K562 (cell line): ENCODE data around the gene RIPK3. TPM values are rescaled to one million over a fixed set of nuclear protein-coding genes. Genes with fewer than 3 reads are reported as not detected.
A peak's percentile ranks its signal among the peaks of the same experiment; 100 is the strongest.

Experiments used
- ATAC-seq: fragments of 200-7000 bp; cut with Tn5 transposase; 3 replicates; pipeline ENCODE4 v1.9.1; 2020; ENCODE audit warnings: moderate library complexity
- BruUV-seq: library from RNA; stranded (reverse); fragments of 400-500 nt; replicated peaks from 2 replicates; lab custom pipeline; 2021; lab: Mats Ljungman, UMichigan
- CTCF ChIA-PET: fragments of 300-600 bp; formaldehyde crosslinking; extraction: SDS; loops from one replicate; lab custom pipeline; 2021; ENCODE audit warnings: low intra/inter-chr PET ratio; lab: Yijun Ruan, JAX
- POLR2A ChIA-PET: fragments of 300-600, 350-650 bp; sonication (Branson Sonifier 250); formaldehyde crosslinking; extraction: SDS; loops from one replicate; lab custom pipeline; 2021; ENCODE audit warnings: antibody characterized with exemption, inconsistent platforms; lab: Yijun Ruan, JAX
- DNase-seq, 4 experiments: peaks; one replicate each; pipeline versions ENCODE4 v3.0.0 to v3.0.0-alpha.2; 2011 to 2018; ENCODE audit warnings: low spot score in 3 of 4, mixed read lengths in 3 of 4; ENCODE audit errors: extremely low read depth in 1 of 4
- FAIRE-seq: peaks from 2 replicates; lab custom pipeline; 2011; peaks lifted over from hg19 to GRCh38; lab: Jason Lieb, UNC
- H2AFZ ChIP-seq: 2 replicates; pipeline ENCODE4 v1.6.0; 2011; ENCODE audit warnings: low read depth, low read length, control low read depth, inconsistent platforms
- H3K27ac ChIP-seq: fragments of 200-600 bp; 3 replicates; pipeline ENCODE4 v1.8.0; 2011; ENCODE audit warnings: low read depth, mild to moderate bottlenecking, control low read depth, inconsistent platforms, low read length, moderate library complexity, mixed read lengths; ENCODE audit errors: extremely low read depth
- H3K27me3 ChIP-seq, 2 experiments: fragments of 300-600 bp in 1 of 2; 2 replicates in 1 of 2; 3 replicates in 1 of 2; pipeline versions ENCODE4 v1.6.0 to v1.8.0; 2011; ENCODE audit warnings: inconsistent platforms in 2 of 2, low read length in 2 of 2, mild to moderate bottlenecking in 1 of 2, mixed read lengths in 1 of 2, moderate library complexity in 1 of 2; ENCODE audit not compliant: control insufficient read depth in 2 of 2, insufficient read depth in 2 of 2
- H3K36me3 ChIP-seq: fragments of 300-600 bp; 3 replicates; pipeline ENCODE4 v1.8.0; 2011; ENCODE audit warnings: mild to moderate bottlenecking, low read length, inconsistent platforms; ENCODE audit not compliant: control insufficient read depth, insufficient read depth
- H3K4me1 ChIP-seq, 2 experiments: fragments of 200-600 bp in 1 of 2; replicated peaks in 1 of 2; 2 replicates in 1 of 2; 3 replicates in 1 of 2; pipeline versions ENCODE4 v1.5.1 to v1.8.0; 2011; ENCODE audit warnings: inconsistent platforms in 2 of 2, low read length in 2 of 2, mild to moderate bottlenecking in 1 of 2, mixed read lengths in 1 of 2, moderate library complexity in 1 of 2; ENCODE audit not compliant: control insufficient read depth in 2 of 2, insufficient read depth in 2 of 2
- H3K4me2 ChIP-seq: 2 replicates; pipeline ENCODE4 v1.6.1; 2011; ENCODE audit warnings: low read length, control low read depth, inconsistent platforms, mixed read lengths; ENCODE audit not compliant: insufficient read depth
- H3K4me3 ChIP-seq: fragments of 200-600 bp; sonication (generic), shearing (Covaris generic); 2 replicates; pipeline ENCODE4 v1.5.1; 2016; ENCODE audit warnings: control low read depth, inconsistent platforms
- H3K79me2 ChIP-seq: fragments of 200-600 bp; 3 replicates; pipeline ENCODE4 v1.8.0; 2011; ENCODE audit warnings: low read length, inconsistent platforms; ENCODE audit not compliant: control insufficient read depth, insufficient read depth
- H3K9ac ChIP-seq, 2 experiments: 2 replicates each; pipeline versions ENCODE4 v1.6.0 to v1.6.1; 2011; ENCODE audit warnings: low read depth in 2 of 2, low read length in 2 of 2, control low read depth in 1 of 2, inconsistent platforms in 1 of 2, mild to moderate bottlenecking in 1 of 2, mixed read lengths in 1 of 2; ENCODE audit not compliant: insufficient read depth in 1 of 2
- H3K9me1 ChIP-seq: one replicate; pipeline ENCODE4 v1.6.0; 2011; ENCODE audit warnings: inconsistent platforms, mild to moderate bottlenecking, low read length, moderate library complexity; ENCODE audit not compliant: control insufficient read depth, insufficient read depth
- H3K9me3 ChIP-seq: replicated peaks from 2 replicates; pipeline ENCODE4 v1.5.1; 2011; ENCODE audit warnings: low read depth, low read length, inconsistent platforms; ENCODE audit not compliant: control insufficient read depth, insufficient read depth
- H4K20me1 ChIP-seq: replicated peaks from 2 replicates; pipeline ENCODE4 v1.6.1; 2011; ENCODE audit warnings: low read length, inconsistent platforms, mixed read lengths; ENCODE audit not compliant: control insufficient read depth, insufficient read depth
- ATF7 ChIP-seq: fragments of 450-650 bp; IDR thresholded peaks from 2 replicates; pipeline ENCODE4 v1.7.1; 2014; ENCODE audit warnings: mild to moderate bottlenecking, moderate library complexity
- C11orf30 ChIP-seq: fragments of 450-650 bp; IDR thresholded peaks from 2 replicates; pipeline ENCODE4 v1.6.1; 2016; ENCODE audit warnings: low read depth, mild to moderate bottlenecking
- CBX2 ChIP-seq: fragments of 200-600 bp; sonication (generic); IDR thresholded peaks from one replicate; pipeline ENCODE4 v1.6.1; 2012; ENCODE audit warnings: mild to moderate bottlenecking, low read length, inconsistent platforms; ENCODE audit not compliant: insufficient read depth, poor library complexity, severe bottlenecking
- CTBP1 ChIP-seq: fragments of 450-650 bp; IDR thresholded peaks from 2 replicates; pipeline ENCODE4 v1.6.1; 2016; ENCODE audit warnings: borderline replicate concordance
- DPF2 ChIP-seq: fragments of 450-650 bp; IDR thresholded peaks from 2 replicates; pipeline ENCODE4 v1.6.1; 2016
- FOS ChIP-seq: IDR thresholded peaks from 3 replicates; pipeline ENCODE4 v1.6.1; 2011; ENCODE audit not compliant: insufficient read length; ENCODE audit errors: extremely low read depth
- HDAC6 ChIP-seq: IDR thresholded peaks from 2 replicates; pipeline ENCODE4 v1.6.1; 2012; ENCODE audit warnings: low read depth, mild to moderate bottlenecking, control low read depth, inconsistent platforms, low read length, moderate library complexity
- JUN ChIP-seq, 2 experiments: sonication (generic) in 1 of 2; formaldehyde crosslinking in 1 of 2; IDR thresholded peaks; 2 replicates each; pipeline versions ENCODE4 v1.6.1 to v1.8.0; 2012 to 2022; ENCODE audit warnings: borderline replicate concordance in 2 of 2, mild to moderate bottlenecking in 2 of 2, improper control_type of control experiment in 1 of 2, low read depth in 1 of 2, low read length in 1 of 2, missing genetic modification reagents in 1 of 2
- LCOR ChIP-seq: sonication (generic); formaldehyde crosslinking; IDR thresholded peaks from 2 replicates; pipeline ENCODE4 v1.8.0; 2022; ENCODE audit warnings: mild to moderate bottlenecking, missing genetic modification reagents
- MBD2 ChIP-seq: sonication (generic); IDR thresholded peaks from 2 replicates; pipeline ENCODE4 v1.6.1; 2016; ENCODE audit warnings: low read depth, borderline replicate concordance
- MEF2A ChIP-seq: IDR thresholded peaks from 2 replicates; pipeline ENCODE4 v1.6.1; 2011; ENCODE audit warnings: low read depth, mild to moderate bottlenecking, low read length, moderate library complexity; ENCODE audit not compliant: control insufficient read depth
- POU5F1 ChIP-seq: fragments of 150-350 bp; IDR thresholded peaks from 2 replicates; pipeline ENCODE4 v1.6.1; 2014; ENCODE audit warnings: borderline replicate concordance, low read length, low read depth, mild to moderate bottlenecking; ENCODE audit not compliant: partially characterized antibody
- SLC30A9 ChIP-seq: fragments of 250-450 bp; sonication (Bioruptor Pico); IDR thresholded peaks from 2 replicates; pipeline ENCODE4 v1.8.0; 2022; ENCODE audit warnings: mild to moderate bottlenecking, moderate library complexity
- SMARCA4 ChIP-seq: fragments of 450-650 bp; IDR thresholded peaks from 2 replicates; pipeline ENCODE4 v1.6.1; 2016
- SMARCE1 ChIP-seq: fragments of 450-650 bp; IDR thresholded peaks from 2 replicates; pipeline ENCODE4 v1.7.1; 2016; ENCODE audit warnings: mild to moderate bottlenecking
- SOX6 ChIP-seq: fragments of 450-650 bp; IDR thresholded peaks from 2 replicates; pipeline ENCODE4 v1.6.1; 2014; ENCODE audit warnings: mild to moderate bottlenecking
- VEZF1 ChIP-seq: fragments of 200-800 bp; sonication (Bioruptor generic); IDR thresholded peaks from 2 replicates; pipeline ENCODE4 v1.6.1; 2017; ENCODE audit warnings: missing genetic modification characterization, missing compliant biosample characterization
- ZNF740 ChIP-seq, 3 experiments: fragments of 200-800 bp in 1 of 3; sonication (Bioruptor generic) in 1 of 3; sonication (generic) in 1 of 3; formaldehyde crosslinking in 1 of 3; IDR thresholded peaks; 2 replicates each; pipeline versions ENCODE4 v1.6.1 to v1.8.0; 2016 to 2022; ENCODE audit warnings: mild to moderate bottlenecking in 2 of 3, missing compliant biosample characterization in 2 of 3, missing genetic modification characterization in 2 of 3, missing genetic modification reagents in 1 of 3
- WGBS: fragments of 100-300 bp; shearing (Covaris generic); methylation state at CpG from one replicate; pipeline ENCODE4 v1.1.6; 2016; ENCODE audit warnings: low coverage, mixed read lengths; ENCODE audit not compliant: insufficient coverage; ENCODE audit errors: missing lambda C conversion rate; 5-methylcytosine and 5-hydroxymethylcytosine counted together
- in situ Hi-C: fragments of 300-500 bp; cut with MboI; formaldehyde crosslinking; loops from 4 replicates; pipeline ENCODE4 v1.15.0; 2018; ENCODE audit warnings: inconsistent platforms, mixed read lengths
- intact Hi-C: fragments of 100-400 bp; cut with micrococcal nuclease; formaldehyde crosslinking; loops from 2 replicates; pipeline ENCODE4 v1.14.2; 2022
- polyA plus RNA-seq, 8 experiments: library from polyadenylated mRNA; depleted of rRNA in 4 of 8; stranded (reverse) in 5 of 8; unstranded in 3 of 8; fragments of >200 nt; fragmentation: Nextera tagmentation in 2 of 8; fragmentation: Illumina TruSeq in 1 of 8; extraction: Ambion mirVana in 2 of 8; extraction: Trizol in 1 of 8; gene quantifications; 2 replicates each; pipeline versions ENCODE4 v1.2.1 to v1.2.3, GENCODE V29; 2011 to 2014; ENCODE audit warnings: inconsistent platforms in 1 of 8, missing spikeins in 1 of 8
- total RNA-seq, 7 experiments: library from RNA; depleted of rRNA in 6 of 7; stranded (reverse); fragments of >200 nt in 6 of 7; fragmentation: Illumina TruSeq in 2 of 7; extraction: Trizol in 2 of 7; gene quantifications; 2 replicates each; pipeline versions ENCODE4 v1.2.1 to v1.2.3, GENCODE V29; 2011 to 2021; ENCODE audit warnings: low replicate concordance in 1 of 7

RIPK3 gene
- total and polyA plus RNA-seq, 9 of the 15 experiments (the other 6 are each of a cell fraction or from before 2014, with no cell fraction given): 0.03 to 0.43 (median 0.28) TPM; not detected in 3

GRCh38 chr14:24317141-24317928 lies 22.5 kb downstream of the RIPK3 start:
- Histone ChIP-seq H4K20me1 (no peaks in the 10 kb centered on the region), H3K9me3 (no peaks in the 10 kb centered on the region), H3K9me1 (no peaks in the 10 kb centered on the region), H3K27ac (peak overlapping the region; percentile 71), H2AFZ (peak overlapping the region; percentile 83), H3K4me2 (peak overlapping the region; percentile 9; the same call in 1 of the 2 replicates), H3K27me3 (no peaks in the 10 kb centered on the region), H3K9ac (peak overlapping the region in 1 of 2 experiments; percentile 38; a peak in 2 of 4 replicates), H3K79me2 (no peaks in the 10 kb centered on the region), H3K36me3 (no peaks in the 10 kb centered on the region), H3K4me3 (no peak overlapping the region), H3K4me1 (peaks cover 16 to 30% of the 10 kb centered on the region in 2 experiments)
- CTCF ChIA-PET: no interaction called here
- FAIRE-seq (peak; percentile 82), DNase-seq (peak; percentile 23 to 42 (median 34)), ATAC-seq (no peak)
- WGBS: 8% methylated on average over 3 of the region's 3 CpGs
- BruUV-seq: no TSS peak
- POLR2A ChIA-PET: interaction anchor here (1.1 kb wide), 1 partner anchor 24 kb away, joined by 4 read pairs; no protein-coding TSS in a partner anchor
- in situ Hi-C loops (no loop called here), intact Hi-C loops (no loop called here)
- peak; percentile 65 for TF ChIP-seq SMARCA4
- no peak for TF ChIP-seq HDAC6
- peak; percentile 39; the same call in 1 of the 2 replicates for TF ChIP-seq JUN (IDR thresholded peaks at IDR 0.05; ENCODE audit: borderline replicate concordance, low read depth, low read length)
- TF ChIP-seq JUN (CRISPR knock-in tag; IDR thresholded peaks at IDR 0.05; ENCODE audit: borderline replicate concordance): no peak
- peak; percentile 51 for TF ChIP-seq C11orf30
- TF ChIP-seq VEZF1 (CRISPR knock-in tag): peak; percentile 44; the same call in 1 of the 2 replicates
- peak; percentile 54 for TF ChIP-seq CTBP1
- no peak for TF ChIP-seq MEF2A
- no peak for TF ChIP-seq CBX2
- TF ChIP-seq MBD2: no peak
- peak; percentile 66 for TF ChIP-seq SOX6
- TF ChIP-seq FOS: peak; percentile 48
- TF ChIP-seq POU5F1: no peak
- TF ChIP-seq DPF2: peak; percentile 50; the same call in 1 of the 2 replicates
- TF ChIP-seq ZNF740 (CRISPR knock-in tag; IDR thresholded peaks at IDR 0.05): no peak
- no peak for TF ChIP-seq ZNF740 (tag; IDR thresholded peaks at IDR 0.05)
- TF ChIP-seq SLC30A9: no peak
- TF ChIP-seq LCOR (CRISPR knock-in tag): peak; percentile 27; the same call in 1 of the 2 replicates
- TF ChIP-seq ATF7: peak; percentile 33; the same call in 1 of the 2 replicates
- peak; percentile 62 for TF ChIP-seq SMARCE1
